Measurements from ENCODE around the gene PTEN. TPM values are rescaled to one million over a fixed set of nuclear protein-coding genes. Genes with fewer than 3 reads are reported as not detected.
A peak's percentile ranks its signal among the peaks of the same experiment; 100 is the strongest.
"Not testable (repeated sequence)": the region's sequence is repeated elsewhere in the genome, so short reads cannot be mapped to it uniquely, and the experiment has no call there.

PTEN gene
- total RNA-seq, 1 donor = 169 TPM

- no peaks in the 10 kb centered on the region for H3K36me3 ChIP-seq (ENCODE audit: insufficient read depth, low read length)
- DNase-seq (ENCODE audit: insufficient read length, low spot score, missing footprints) = peak; percentile 81
- H3K27ac ChIP-seq (ENCODE audit: low read depth, low read length) = no peak overlapping the region
- H3K4me1 ChIP-seq (ENCODE audit: insufficient read depth, low read length) = peaks cover 9% of the 10 kb centered on the region
- H4K20me1 ChIP-seq (ENCODE audit: insufficient read depth, low read length) = peaks cover 17% of the 10 kb centered on the region
- H3K27me3 ChIP-seq (ENCODE audit: insufficient read depth, low read length) = no peaks in the 10 kb centered on the region
- H3K79me2 ChIP-seq (ENCODE audit: insufficient read depth, low read length) = peaks cover 19% of the 10 kb centered on the region
- no peak overlapping the region for H2AFZ ChIP-seq (ENCODE audit: low read length)
- peak overlapping the region; percentile 96 for H3K4me3 ChIP-seq (ENCODE audit: insufficient read depth, low read length)
- no peaks in the 10 kb centered on the region for H3K9me3 ChIP-seq (ENCODE audit: low read depth, low read length)
- no peak for TF ChIP-seq CTCF (IDR thresholded peaks at IDR 0.05; ENCODE audit: extremely low read depth, low read depth, low read length)
- H3K4me2 ChIP-seq (ENCODE audit: insufficient read depth, low read length) = peak overlapping the region; percentile 92
These were observed 2.5 kb upstream of the PTEN start for GRCh38 chr10:87860816-87861403.

GRCh38 chr10:87861566-87861952 is 1.9 kb upstream of the PTEN start:
- H3K4me2 ChIP-seq (ENCODE audit: insufficient read depth, low read length) = peak overlapping the region; percentile 92
- peaks cover 9% of the 10 kb centered on the region for H3K4me1 ChIP-seq (ENCODE audit: insufficient read depth, low read length)
- no peaks in the 10 kb centered on the region for H3K36me3 ChIP-seq (ENCODE audit: insufficient read depth, low read length)
- H3K4me3 ChIP-seq (ENCODE audit: insufficient read depth, low read length) = peak overlapping the region; percentile 96
- peak overlapping the region; percentile 87 for H3K27ac ChIP-seq (ENCODE audit: low read depth, low read length)
- H3K27me3 ChIP-seq (ENCODE audit: insufficient read depth, low read length) = no peaks in the 10 kb centered on the region
- no peaks in the 10 kb centered on the region for H3K9me3 ChIP-seq (ENCODE audit: low read depth, low read length)
- peak overlapping the region; percentile 85 for H2AFZ ChIP-seq (ENCODE audit: low read length)
- peak; percentile 87 for DNase-seq (ENCODE audit: insufficient read length, low spot score, missing footprints)
- peak; percentile 23 for TF ChIP-seq CTCF (IDR thresholded peaks at IDR 0.05; ENCODE audit: extremely low read depth, low read depth, low read length)
- H3K79me2 ChIP-seq (ENCODE audit: insufficient read depth, low read length) = peaks cover 26% of the 10 kb centered on the region
- peaks cover 23% of the 10 kb centered on the region for H4K20me1 ChIP-seq (ENCODE audit: insufficient read depth, low read length)

GRCh38 chr10:87861953-87862678 is 1.3 kb upstream of the PTEN start:
- Histone ChIP-seq H3K4me1 (ENCODE audit: insufficient read depth, low read length) (peaks cover 9% of the 10 kb centered on the region), H3K27me3 (ENCODE audit: insufficient read depth, low read length) (no peaks in the 10 kb centered on the region), H3K27ac (ENCODE audit: low read depth, low read length) (peak overlapping the region; percentile 87), H3K4me2 (ENCODE audit: insufficient read depth, low read length) (peak overlapping the region; percentile 92), H3K4me3 (ENCODE audit: insufficient read depth, low read length) (peak overlapping the region; percentile 96), H4K20me1 (ENCODE audit: insufficient read depth, low read length) (peaks cover 27% of the 10 kb centered on the region), H3K36me3 (ENCODE audit: insufficient read depth, low read length) (no peaks in the 10 kb centered on the region), H3K9me3 (ENCODE audit: low read depth, low read length) (no peaks in the 10 kb centered on the region), H2AFZ (ENCODE audit: low read length) (peak overlapping the region; percentile 85), H3K79me2 (ENCODE audit: insufficient read depth, low read length) (peaks cover 31% of the 10 kb centered on the region)
- DNase-seq (ENCODE audit: insufficient read length, low spot score, missing footprints) = peak; percentile 98
- TF ChIP-seq CTCF (IDR thresholded peaks at IDR 0.05; ENCODE audit: extremely low read depth, low read depth, low read length) = no peak

DNA sequence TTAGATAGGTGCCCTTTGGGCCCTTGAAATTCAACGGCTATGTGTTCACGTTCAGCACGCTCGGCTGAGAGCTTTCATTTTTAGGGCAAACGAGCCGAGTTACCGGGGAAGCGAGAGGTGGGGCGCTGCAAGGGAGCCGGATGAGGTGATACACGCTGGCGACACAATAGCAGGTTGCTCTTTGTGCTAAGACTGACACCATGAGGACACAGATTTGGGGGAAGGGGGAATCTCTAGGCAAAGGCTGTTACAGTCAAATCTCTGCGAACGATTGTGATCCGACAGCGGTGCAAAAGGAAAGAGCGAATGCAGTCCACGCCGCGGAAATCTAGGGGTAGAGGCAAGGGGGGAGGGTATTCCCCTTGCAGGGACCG is 759 bp upstream of the PTEN start:
- DNase-seq (ENCODE audit: insufficient read length, low spot score, missing footprints) = no peak
- no peaks in the 10 kb centered on the region for H3K9me3 ChIP-seq (ENCODE audit: low read depth, low read length)
- H3K27me3 ChIP-seq (ENCODE audit: insufficient read depth, low read length) = no peaks in the 10 kb centered on the region
- peak overlapping the region; percentile 92 for H3K4me2 ChIP-seq (ENCODE audit: insufficient read depth, low read length)
- H3K4me1 ChIP-seq (ENCODE audit: insufficient read depth, low read length) = peaks cover 14% of the 10 kb centered on the region
- H2AFZ ChIP-seq (ENCODE audit: low read length) = peak overlapping the region; percentile 85
- peak overlapping the region; percentile 96 for H3K4me3 ChIP-seq (ENCODE audit: insufficient read depth, low read length)
- peaks cover 37% of the 10 kb centered on the region for H3K79me2 ChIP-seq (ENCODE audit: insufficient read depth, low read length)
- peak overlapping the region; percentile 81 for H3K27ac ChIP-seq (ENCODE audit: low read depth, low read length)
- H3K36me3 ChIP-seq (ENCODE audit: insufficient read depth, low read length) = no peaks in the 10 kb centered on the region
- no peak for TF ChIP-seq CTCF (IDR thresholded peaks at IDR 0.05; ENCODE audit: extremely low read depth, low read depth, low read length)
- H4K20me1 ChIP-seq (ENCODE audit: insufficient read depth, low read length) = peaks cover 31% of the 10 kb centered on the region

- H3K9me3 ChIP-seq (ENCODE audit: low read depth, low read length); H2AFZ ChIP-seq (ENCODE audit: low read length); H3K27me3 ChIP-seq (ENCODE audit: insufficient read depth, low read length); H3K36me3 ChIP-seq (ENCODE audit: insufficient read depth, low read length): not testable (repeated sequence)
- H4K20me1 ChIP-seq (ENCODE audit: insufficient read depth, low read length) = peaks cover 40% of the 10 kb centered on the region
- peak overlapping the region; percentile 92 for H3K4me2 ChIP-seq (ENCODE audit: insufficient read depth, low read length)
- peak overlapping the region; percentile 81 for H3K27ac ChIP-seq (ENCODE audit: low read depth, low read length)
- peaks cover 50% of the 10 kb centered on the region for H3K79me2 ChIP-seq (ENCODE audit: insufficient read depth, low read length)
- H3K4me3 ChIP-seq (ENCODE audit: insufficient read depth, low read length) = peak overlapping the region; percentile 96
- DNase-seq (ENCODE audit: insufficient read length, low spot score, missing footprints) = peak; percentile 1
- H3K4me1 ChIP-seq (ENCODE audit: insufficient read depth, low read length) = peaks cover 26% of the 10 kb centered on the region
These were observed 598 bp downstream of the PTEN start for GRCh38 chr10:87863951-87864495.

Measured in osteoblast (primary cell).